Spleen (tissue), 7 donors: ENCODE measurements around the gene FSHR.

Experiments
- POLR2A ChIP-seq, 3 donors: fragments of 450-650 bp; IDR thresholded peaks; one replicate each; pipeline ENCODE4 v1.5.1; 2017; ENCODE audit warnings: antibody characterized with exemption in 3 of 3, mild to moderate bottlenecking in 1 of 3
- POLR2AphosphoS5 ChIP-seq, 3 donors: sonication (generic); formaldehyde crosslinking; IDR thresholded peaks; one replicate each; pipeline ENCODE4 v1.5.1; 2017; ENCODE audit warnings: antibody characterized with exemption in 3 of 3
- TF ChIP-seq, protein P1 (sequence below), 11 experiments: fragments of 200-600 bp in 7 of 11; fragments of 450-650 bp in 4 of 11; sonication (generic) in 4 of 11; IDR thresholded peaks in 8 of 11; conservative IDR thresholded peaks in 3 of 11; 1 replicate in 7 of 11; 2 replicates in 4 of 11; pipeline versions ENCODE4 v1.4.0 to v1.8.0; 2016 to 2021; ENCODE audit warnings: antibody characterized with exemption in 11 of 11, inconsistent platforms in 4 of 11, mild to moderate bottlenecking in 1 of 11
- donor health status: DM: no; HTN: no; CAD: no; lungs with moderate emphysema.
- donor health status: DM: no; HTN: no; CAD: no.
- donor health status: DM: no; HTN: no; CAD: no.

DNA sequence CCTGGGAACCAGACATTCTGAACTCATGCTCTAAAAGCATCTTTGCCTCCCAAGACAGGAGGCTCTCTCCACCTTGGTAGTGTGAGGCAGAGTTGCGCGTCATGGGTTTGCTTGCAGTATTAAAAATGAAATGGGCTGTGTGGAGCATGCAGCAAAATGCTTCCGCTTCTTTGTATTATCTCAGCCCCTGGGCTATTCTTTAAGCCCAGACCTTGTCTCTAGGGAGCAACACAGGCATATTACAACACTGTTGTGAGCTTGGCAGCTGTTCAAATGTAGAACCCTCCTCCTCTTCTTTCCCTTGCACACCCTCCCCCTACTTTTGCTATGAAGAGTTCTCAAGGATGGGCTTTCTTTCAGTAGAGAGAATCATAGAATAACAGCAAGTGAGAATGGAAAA lies 213.7 kb downstream of the FSHR start:
- TF ChIP-seq, protein P1, sequence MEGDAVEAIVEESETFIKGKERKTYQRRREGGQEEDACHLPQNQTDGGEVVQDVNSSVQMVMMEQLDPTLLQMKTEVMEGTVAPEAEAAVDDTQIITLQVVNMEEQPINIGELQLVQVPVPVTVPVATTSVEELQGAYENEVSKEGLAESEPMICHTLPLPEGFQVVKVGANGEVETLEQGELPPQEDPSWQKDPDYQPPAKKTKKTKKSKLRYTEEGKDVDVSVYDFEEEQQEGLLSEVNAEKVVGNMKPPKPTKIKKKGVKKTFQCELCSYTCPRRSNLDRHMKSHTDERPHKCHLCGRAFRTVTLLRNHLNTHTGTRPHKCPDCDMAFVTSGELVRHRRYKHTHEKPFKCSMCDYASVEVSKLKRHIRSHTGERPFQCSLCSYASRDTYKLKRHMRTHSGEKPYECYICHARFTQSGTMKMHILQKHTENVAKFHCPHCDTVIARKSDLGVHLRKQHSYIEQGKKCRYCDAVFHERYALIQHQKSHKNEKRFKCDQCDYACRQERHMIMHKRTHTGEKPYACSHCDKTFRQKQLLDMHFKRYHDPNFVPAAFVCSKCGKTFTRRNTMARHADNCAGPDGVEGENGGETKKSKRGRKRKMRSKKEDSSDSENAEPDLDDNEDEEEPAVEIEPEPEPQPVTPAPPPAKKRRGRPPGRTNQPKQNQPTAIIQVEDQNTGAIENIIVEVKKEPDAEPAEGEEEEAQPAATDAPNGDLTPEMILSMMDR (IDR thresholded peaks at IDR 0.05 in 8 of 11, conservative IDR thresholded peaks at IDR 0.05 in 3 of 11), result no peak
- no peak for TF ChIP-seq POLR2A (IDR thresholded peaks at IDR 0.05)
- no peak for TF ChIP-seq POLR2AphosphoS5 (IDR thresholded peaks at IDR 0.05)
